Fibroblast of lung (primary cell): ENCODE results near the gene RNASE3. TPM values are rescaled to one million over a fixed set of nuclear protein-coding genes. Genes with fewer than 3 reads are reported as not detected.

Source experiments
- DNase-seq, 2 donors: peaks; one replicate each; pipeline versions ENCODE4 v3.0.0 to v3.0.0-alpha.2; 2010; ENCODE audit warnings: low read depth in 2 of 2
- H2AFZ ChIP-seq: 2 replicates; pipeline ENCODE4 v1.5.1; 2012; ENCODE audit warnings: low read length, control low read depth, inconsistent platforms
- H3K27ac ChIP-seq: 2 replicates; pipeline ENCODE4 v1.5.1; 2011; ENCODE audit warnings: low read length, control low read depth; ENCODE audit not compliant: insufficient read depth
- H3K27me3 ChIP-seq: 2 replicates; pipeline ENCODE4 v1.5.1; 2011; ENCODE audit warnings: mild to moderate bottlenecking, low read length; ENCODE audit not compliant: control insufficient read depth, insufficient read depth
- H3K36me3 ChIP-seq: 2 replicates; pipeline ENCODE4 v1.5.1; 2011; ENCODE audit warnings: low read length; ENCODE audit not compliant: control insufficient read depth, insufficient read depth
- H3K4me1 ChIP-seq: 2 replicates; pipeline ENCODE4 v1.5.1; 2011; ENCODE audit warnings: low read length; ENCODE audit not compliant: control insufficient read depth, insufficient read depth; ENCODE audit errors: extremely low read depth
- H3K4me2 ChIP-seq: 2 replicates; pipeline ENCODE4 v1.5.1; 2011; ENCODE audit warnings: low read length, control low read depth; ENCODE audit not compliant: insufficient read depth; ENCODE audit errors: extremely low read depth
- H3K4me3 ChIP-seq, 4 experiments: fragments of 200-600 bp in 1 of 4; sonication (generic) in 1 of 4; replicated peaks in 1 of 4; 2 replicates each; pipeline ENCODE4 v1.5.1; 2011 to 2016; ENCODE audit warnings: low read length in 4 of 4, low read depth in 3 of 4, mild to moderate bottlenecking in 3 of 4, control low read depth in 2 of 4, inconsistent platforms in 1 of 4, mixed read lengths in 1 of 4; ENCODE audit not compliant: insufficient read depth in 1 of 4; ENCODE audit errors: control extremely low read depth in 1 of 4
- H3K79me2 ChIP-seq: 2 replicates; pipeline ENCODE4 v1.5.1; 2012; ENCODE audit warnings: mild to moderate bottlenecking, low read length, inconsistent platforms; ENCODE audit not compliant: control insufficient read depth, insufficient read depth
- H3K9ac ChIP-seq: 2 replicates; pipeline ENCODE4 v1.5.1; 2011; ENCODE audit warnings: mild to moderate bottlenecking, low read length, control low read depth; ENCODE audit not compliant: insufficient read depth
- H3K9me3 ChIP-seq: 2 replicates; pipeline ENCODE4 v1.5.1; 2012; ENCODE audit warnings: low read depth, low read length; ENCODE audit not compliant: control insufficient read depth, insufficient read depth
- H4K20me1 ChIP-seq: 2 replicates; pipeline ENCODE4 v1.5.1; 2011; ENCODE audit warnings: low read length; ENCODE audit not compliant: control insufficient read depth, insufficient read depth; ENCODE audit errors: extremely low read depth
- EZH2 ChIP-seq: IDR thresholded peaks from 2 replicates; pipeline ENCODE4 v1.5.1; 2012; ENCODE audit warnings: low read length, control low read depth, mild to moderate bottlenecking; ENCODE audit errors: missing control alignments
- polyA plus RNA-seq, 2 donors: library from polyadenylated mRNA; depleted of rRNA in 1 of 2; stranded (reverse) in 1 of 2; unstranded in 1 of 2; fragments of >200 nt; gene quantifications; 2 replicates each; pipeline ENCODE4 v1.2.1, GENCODE V29; 2011 to 2012; ENCODE audit warnings: missing spikeins in 1 of 2
- total RNA-seq: library from RNA; depleted of rRNA; stranded (reverse); fragments of >200 nt; gene quantifications from 2 replicates; pipeline ENCODE4 v1.2.1, GENCODE V29; 2014
- TF ChIP-seq, protein P1 (sequence below), 2 donors: IDR thresholded peaks in 1 of 2; conservative IDR thresholded peaks in 1 of 2; 1 replicate in 1 of 2; 2 replicates in 1 of 2; pipeline ENCODE4 v1.5.1; 2011 to 2012; ENCODE audit warnings: low read length in 2 of 2, control low read depth in 1 of 2, inconsistent platforms in 1 of 2, low read depth in 1 of 2, mild to moderate bottlenecking in 1 of 2

RNASE3 gene
- total and polyA plus RNA-seq, 2 donors (not counting 1 experiment from before 2014, with no cell fraction given) = not detected

DNA sequence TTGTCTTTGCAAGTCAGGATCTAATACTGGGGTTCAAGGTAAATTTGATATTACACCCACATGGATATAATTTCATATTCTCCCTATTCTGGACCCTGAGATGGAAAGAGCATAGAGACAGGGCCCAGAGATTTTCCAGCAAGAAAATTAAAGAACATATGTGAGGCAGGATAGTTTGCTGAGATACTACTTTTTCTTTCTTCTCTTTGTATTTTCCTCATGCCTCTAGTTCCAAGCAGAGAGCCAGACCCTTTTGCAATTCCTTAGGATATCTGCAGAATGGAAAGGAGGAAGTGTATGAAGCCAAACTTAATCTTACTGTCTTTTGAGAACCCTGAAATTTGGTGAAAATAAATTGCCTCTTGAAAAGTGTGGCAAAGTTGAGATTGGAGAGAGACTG is 34.0 kb upstream of the RNASE3 start:
- no peak for TF ChIP-seq EZH2
- TF ChIP-seq, protein P1, sequence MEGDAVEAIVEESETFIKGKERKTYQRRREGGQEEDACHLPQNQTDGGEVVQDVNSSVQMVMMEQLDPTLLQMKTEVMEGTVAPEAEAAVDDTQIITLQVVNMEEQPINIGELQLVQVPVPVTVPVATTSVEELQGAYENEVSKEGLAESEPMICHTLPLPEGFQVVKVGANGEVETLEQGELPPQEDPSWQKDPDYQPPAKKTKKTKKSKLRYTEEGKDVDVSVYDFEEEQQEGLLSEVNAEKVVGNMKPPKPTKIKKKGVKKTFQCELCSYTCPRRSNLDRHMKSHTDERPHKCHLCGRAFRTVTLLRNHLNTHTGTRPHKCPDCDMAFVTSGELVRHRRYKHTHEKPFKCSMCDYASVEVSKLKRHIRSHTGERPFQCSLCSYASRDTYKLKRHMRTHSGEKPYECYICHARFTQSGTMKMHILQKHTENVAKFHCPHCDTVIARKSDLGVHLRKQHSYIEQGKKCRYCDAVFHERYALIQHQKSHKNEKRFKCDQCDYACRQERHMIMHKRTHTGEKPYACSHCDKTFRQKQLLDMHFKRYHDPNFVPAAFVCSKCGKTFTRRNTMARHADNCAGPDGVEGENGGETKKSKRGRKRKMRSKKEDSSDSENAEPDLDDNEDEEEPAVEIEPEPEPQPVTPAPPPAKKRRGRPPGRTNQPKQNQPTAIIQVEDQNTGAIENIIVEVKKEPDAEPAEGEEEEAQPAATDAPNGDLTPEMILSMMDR (conservative IDR thresholded peaks at IDR 0.05 in 1 of 2, IDR thresholded peaks at IDR 0.05 in 1 of 2; ENCODE audit: low read depth in 1 of 2, low read length in 2 of 2) = no peak
- Histone ChIP-seq H3K9me3 (no peaks in the 10 kb centered on the region), H2AFZ (no peak overlapping the region), H3K79me2 (no peaks in the 10 kb centered on the region), H3K4me1 (no peaks in the 10 kb centered on the region), H4K20me1 (no peaks in the 10 kb centered on the region), H3K27me3 (peaks cover 2% of the 10 kb centered on the region), H3K4me2 (no peak overlapping the region), H3K27ac (no peak overlapping the region), H3K9ac (no peak overlapping the region), H3K4me3 (no peak overlapping the region), H3K36me3 (no peaks in the 10 kb centered on the region)
- no peak for DNase-seq

DNA sequence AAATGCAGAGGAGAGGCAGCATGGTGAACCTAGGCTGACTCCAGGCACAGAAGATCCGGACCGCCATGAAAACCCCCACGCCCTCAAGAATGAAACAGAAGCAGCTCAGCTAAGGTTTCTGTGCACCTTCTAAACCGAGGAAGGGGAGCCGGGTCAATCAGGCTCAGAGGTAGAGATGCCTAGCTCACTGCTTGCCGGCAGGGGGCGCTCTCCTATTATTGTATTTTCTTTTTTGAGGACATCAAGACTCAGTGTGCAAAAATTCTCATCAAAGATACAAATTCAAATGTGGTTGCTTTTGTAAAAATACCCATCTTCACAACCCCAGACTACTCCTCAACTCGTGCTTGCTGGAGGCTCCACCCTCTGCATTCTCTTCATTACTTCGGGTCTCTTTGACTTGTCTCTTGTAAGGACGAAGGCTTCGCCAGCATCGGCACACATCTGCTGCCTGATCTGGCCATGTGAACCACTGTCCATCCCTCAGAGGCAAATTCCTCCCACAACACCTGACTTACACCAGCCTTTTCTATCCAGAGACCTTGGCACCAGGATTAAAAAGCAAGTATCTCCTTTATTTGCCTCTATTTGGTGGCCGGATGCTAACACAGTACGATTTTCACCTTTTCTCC is 33.4 kb upstream of the RNASE3 start:
- no peaks in the 10 kb centered on the region for H4K20me1 ChIP-seq
- no peaks in the 10 kb centered on the region for H3K9me3 ChIP-seq
- H3K79me2 ChIP-seq = no peaks in the 10 kb centered on the region
- TF ChIP-seq EZH2 = no peak
- TF ChIP-seq, protein P1 (conservative IDR thresholded peaks at IDR 0.05 in 1 of 2, IDR thresholded peaks at IDR 0.05 in 1 of 2; ENCODE audit: low read depth in 1 of 2, low read length in 2 of 2) = peak; percentile 75 to 91
- peak; percentile 27 to 51 for DNase-seq
- no peak overlapping the region for H3K27ac ChIP-seq
- no peaks in the 10 kb centered on the region for H3K36me3 ChIP-seq
- no peak overlapping the region for H3K9ac ChIP-seq
- no peak overlapping the region for H2AFZ ChIP-seq
- no peaks in the 10 kb centered on the region for H3K4me1 ChIP-seq
- no peak overlapping the region for H3K4me3 ChIP-seq
- H3K27me3 ChIP-seq = peaks cover 2% of the 10 kb centered on the region
- no peak overlapping the region for H3K4me2 ChIP-seq

DNA sequence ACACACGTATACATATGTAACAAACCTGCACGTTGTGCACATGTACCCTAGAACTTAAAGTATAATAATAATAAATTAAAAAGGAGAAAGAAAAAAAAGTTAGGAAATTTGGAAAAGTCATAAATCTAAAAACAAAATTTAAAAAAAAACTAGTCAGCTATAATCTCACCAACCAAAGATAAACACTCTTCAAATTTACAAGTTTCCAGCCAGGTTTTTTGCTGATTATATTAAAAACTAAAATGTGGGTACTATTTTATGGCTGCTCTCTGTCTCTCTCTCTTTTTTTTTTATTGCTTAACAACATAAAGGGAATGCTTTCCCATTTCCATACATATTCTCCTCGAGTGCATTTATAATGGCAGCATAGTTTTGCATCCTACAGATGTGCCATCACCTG is 25.0 kb upstream of the RNASE3 start:
- Histone ChIP-seq H3K79me2 (no peaks in the 10 kb centered on the region), H4K20me1 (no peaks in the 10 kb centered on the region), H3K27me3 (no peaks in the 10 kb centered on the region), H2AFZ (no peak overlapping the region), H3K36me3 (no peaks in the 10 kb centered on the region), H3K9me3 (no peaks in the 10 kb centered on the region), H3K27ac (no peak overlapping the region), H3K4me2 (no peak overlapping the region), H3K4me1 (no peaks in the 10 kb centered on the region), H3K9ac (no peak overlapping the region), H3K4me3 (no peak overlapping the region)
- no peak for DNase-seq
- TF ChIP-seq, protein P1 (conservative IDR thresholded peaks at IDR 0.05 in 1 of 2, IDR thresholded peaks at IDR 0.05 in 1 of 2; ENCODE audit: low read depth in 1 of 2, low read length in 2 of 2) = no peak
- no peak for TF ChIP-seq EZH2
